Astrocyte of the hippocampus (primary cell): ENCODE results near the gene VEGFA.

Source experiments
- DNase-seq: peaks from one replicate; pipeline ENCODE4 v3.0.0; 2011; ENCODE audit warnings: low read depth, low spot score

Gene VEGFA

GRCh38 chr6:43738877-43739641 is 31.0 kb upstream of the VEGFA start:
- DNase-seq: no peak

GRCh38 chr6:43739642-43740091 is 30.3 kb upstream of the VEGFA start:
- DNase-seq: no peak

- DNase-seq: no peak
These were observed 29.6 kb upstream of the VEGFA start for GRCh38 chr6:43740321-43740960.

- no peak for DNase-seq
These were observed 28.8 kb upstream of the VEGFA start for GRCh38 chr6:43740961-43741764.

GRCh38 chr6:43741829-43742228 is 28.2 kb upstream of the VEGFA start:
- DNase-seq: no peak

- DNase-seq: no peak
These were observed 27.7 kb upstream of the VEGFA start for GRCh38 chr6:43742285-43742684.

GRCh38 chr6:43742931-43743632 is 26.9 kb upstream of the VEGFA start:
- DNase-seq: no peak

GRCh38 chr6:43743682-43744381 is 26.2 kb upstream of the VEGFA start:
- no peak for DNase-seq

GRCh38 chr6:43744491-43744890 is 25.5 kb upstream of the VEGFA start:
- DNase-seq: no peak

- DNase-seq: no peak
These were observed 24.9 kb upstream of the VEGFA start for GRCh38 chr6:43744931-43745727.

GRCh38 chr6:43746071-43746470 is 23.9 kb upstream of the VEGFA start:
- DNase-seq: no peak

GRCh38 chr6:43746613-43747102 is 23.4 kb upstream of the VEGFA start:
- DNase-seq: no peak

- DNase-seq: no peak
These were observed 22.2 kb upstream of the VEGFA start for GRCh38 chr6:43747784-43748183.

GRCh38 chr6:43748765-43749164 is 21.2 kb upstream of the VEGFA start:
- DNase-seq: no peak

GRCh38 chr6:43749461-43749860 is 20.6 kb upstream of the VEGFA start:
- no peak for DNase-seq

- DNase-seq: no peak
These were observed 19.4 kb upstream of the VEGFA start for GRCh38 chr6:43750622-43751021.

- DNase-seq: no peak
These were observed 16.3 kb upstream of the VEGFA start for GRCh38 chr6:43753570-43754183.

GRCh38 chr6:43757966-43758616 is 11.9 kb upstream of the VEGFA start:
- no peak for DNase-seq

- peak; percentile 23 for DNase-seq
These were observed 11.4 kb upstream of the VEGFA start for GRCh38 chr6:43758617-43759050.
